GM23338 (cell line): ENCODE results near the gene STK16. TPM values are rescaled to one million over a fixed set of nuclear protein-coding genes. Genes with fewer than 3 reads are reported as not detected.

Source experiments
- ATAC-seq: fragments of 200-7000 bp; cut with Tn5 transposase; 3 replicates; pipeline ENCODE4 v1.9.1; 2020
- DNase-seq: peaks from one replicate; pipeline ENCODE4 v3.0.0-alpha.2; 2015; ENCODE audit warnings: low spot score
- H2AFZ ChIP-seq: fragments of 200-600 bp; sonication (generic); 2 replicates; pipeline ENCODE4 v1.8.0; 2016; ENCODE audit warnings: antibody characterized with exemption, mild to moderate bottlenecking, moderate library complexity
- H3F3A ChIP-seq: fragments of 200-600 bp; sonication (generic); replicated peaks from 2 replicates; pipeline ENCODE4 v1.8.0; 2017; ENCODE audit warnings: antibody characterized with exemption, mixed run types, low read depth
- H3K27ac ChIP-seq: fragments of 200-600 bp; sonication (generic); 2 replicates; pipeline ENCODE4 v1.6.1; 2016; ENCODE audit warnings: low read depth
- H3K27me3 ChIP-seq: fragments of 200-600 bp; sonication (generic); 2 replicates; pipeline ENCODE4 v1.8.0; 2016; ENCODE audit warnings: mild to moderate bottlenecking, mixed run types, moderate library complexity; ENCODE audit not compliant: insufficient read depth
- H3K36me3 ChIP-seq: fragments of 200-600 bp; sonication (generic); 2 replicates; pipeline ENCODE4 v1.8.0; 2016; ENCODE audit warnings: mild to moderate bottlenecking; ENCODE audit not compliant: insufficient read depth
- H3K4me1 ChIP-seq: fragments of 200-600 bp; sonication (generic); 2 replicates; pipeline ENCODE4 v1.8.0; 2016; ENCODE audit warnings: mild to moderate bottlenecking, moderate library complexity; ENCODE audit not compliant: insufficient read depth
- H3K4me2 ChIP-seq: fragments of 200-600 bp; sonication (generic); 2 replicates; pipeline ENCODE4 v1.7.1; 2017; ENCODE audit warnings: mixed run types
- H3K4me3 ChIP-seq: fragments of 200-600 bp; sonication (generic); 2 replicates; pipeline ENCODE4 v1.6.1; 2016; ENCODE audit warnings: mixed run types
- H3K79me2 ChIP-seq: fragments of 200-600 bp; sonication (generic); replicated peaks from 2 replicates; pipeline ENCODE4 v1.8.0; 2017; ENCODE audit warnings: mild to moderate bottlenecking; ENCODE audit not compliant: insufficient read depth
- H3K9me2 ChIP-seq: fragments of 200-600 bp; sonication (generic); 2 replicates; pipeline ENCODE4 v1.8.0; 2017; ENCODE audit not compliant: insufficient read depth
- H4K20me1 ChIP-seq: fragments of 200-600 bp; sonication (generic); replicated peaks from 2 replicates; pipeline ENCODE4 v1.8.0; 2017; ENCODE audit warnings: mild to moderate bottlenecking; ENCODE audit not compliant: insufficient read depth
- H3K27ac Mint-ChIP-seq: 2 replicates; pipeline ENCODE4 v1.8.0; 2020; ENCODE audit warnings: inconsistent platforms, mild to moderate bottlenecking, moderate library complexity, mixed read lengths
- H3K27me3 Mint-ChIP-seq: 3 replicates; pipeline ENCODE4 v1.8.0; 2022; ENCODE audit warnings: low read depth, mild to moderate bottlenecking, moderate library complexity, mixed read lengths, inconsistent platforms; ENCODE audit not compliant: insufficient read depth, poor library complexity
- H3K36me3 Mint-ChIP-seq: 3 replicates; pipeline ENCODE4 v1.8.0; 2021; ENCODE audit warnings: low read depth, mild to moderate bottlenecking, inconsistent platforms, moderate library complexity, mixed read lengths
- H3K4me1 Mint-ChIP-seq: 3 replicates; pipeline ENCODE4 v1.8.0; 2020; ENCODE audit warnings: mild to moderate bottlenecking, inconsistent platforms, mixed read lengths
- H3K4me3 Mint-ChIP-seq: 3 replicates; pipeline ENCODE4 v1.8.0; 2021; ENCODE audit warnings: moderate library complexity, mild to moderate bottlenecking, inconsistent platforms, mixed read lengths
- H3K9me3 Mint-ChIP-seq: 3 replicates; pipeline ENCODE4 v1.8.0; 2020; ENCODE audit warnings: moderate library complexity, mild to moderate bottlenecking, inconsistent platforms, mixed read lengths
- EZH2 ChIP-seq: fragments of 200-600 bp; sonication (generic); IDR thresholded peaks from one replicate; pipeline ENCODE4 v1.8.0; 2017; ENCODE audit warnings: antibody characterized with exemption, mild to moderate bottlenecking, low read depth; ENCODE audit not compliant: unreplicated experiment
- NANOG ChIP-seq: IDR thresholded peaks from 2 replicates; pipeline ENCODE4 v1.6.1; 2016; ENCODE audit warnings: antibody characterized with exemption, borderline replicate concordance
- REST ChIP-seq: IDR thresholded peaks from one replicate; pipeline ENCODE4 v1.6.1; 2018; ENCODE audit warnings: antibody characterized with exemption; ENCODE audit not compliant: unreplicated experiment
- ZNF114 ChIP-seq: fragments of 250-450 bp; sonication (Bioruptor Pico); IDR thresholded peaks from 2 replicates; pipeline ENCODE4 v1.5.0; 2020; ENCODE audit warnings: mild to moderate bottlenecking, moderate library complexity
- ZNF331 ChIP-seq: fragments of 250-450 bp; sonication (Bioruptor Pico); IDR thresholded peaks from 2 replicates; pipeline ENCODE4 v1.5.0; 2020; ENCODE audit warnings: low read depth, mild to moderate bottlenecking, moderate library complexity
- polyA plus RNA-seq: library from polyadenylated mRNA; unstranded; fragments of >200 nt; fragmentation: Nextera tagmentation; extraction: Ambion mirVana; gene quantifications from 2 replicates; pipeline ENCODE4 v1.2.1, GENCODE V29; 2016
- total RNA-seq: library from RNA; depleted of rRNA; stranded (reverse); fragments of >200 nt; shearing (Covaris generic); gene quantifications from 2 replicates; pipeline ENCODE4 v1.2.3, GENCODE V29; 2014
- TF ChIP-seq, protein P1 (sequence below): fragments of 250-450 bp; sonication (Bioruptor Pico); IDR thresholded peaks from 2 replicates; pipeline ENCODE4 v1.5.0; 2020; ENCODE audit warnings: mild to moderate bottlenecking, moderate library complexity

The STK16 gene
- total and polyA plus RNA-seq, 2 experiments from 2014 or later = 3.1 to 17.0 TPM

DNA sequence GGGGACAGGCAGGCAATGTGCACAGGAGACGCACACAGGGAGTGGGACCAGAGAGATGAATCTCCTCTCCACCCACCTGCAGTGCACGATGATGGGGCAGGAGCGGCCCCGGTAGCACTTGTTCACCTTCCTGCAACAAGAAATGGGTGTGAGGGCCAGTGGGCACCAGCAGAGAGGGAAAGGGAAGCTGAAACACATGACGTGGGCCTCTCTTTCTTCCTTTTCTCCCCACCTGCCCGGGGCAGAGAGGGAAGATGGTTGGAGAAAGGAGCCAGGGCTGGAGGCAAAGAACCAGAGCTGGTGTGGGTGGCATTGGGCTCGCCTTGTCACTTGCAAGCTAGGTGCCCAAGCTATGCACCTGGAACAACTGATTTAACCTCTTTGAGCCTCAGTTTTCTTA is 46.1 kb downstream of the STK16 start (continued):
- TF ChIP-seq REST = no peak
- no peak for TF ChIP-seq EZH2
- no peak for TF ChIP-seq ZNF331
- TF ChIP-seq NANOG = no peak

- no peak for ATAC-seq
Observed at GRCh38 chr2:219291910-219292490, 46.7 kb downstream of the STK16 start.

More at GRCh38 chr2:219291910-219292490, 46.7 kb downstream of the STK16 start:
- Histone ChIP-seq H2AFZ (no peak overlapping the region), H3F3A (peaks cover 5% of the 10 kb centered on the region; the same call in 1 of the 2 replicates), H3K79me2 (no peaks in the 10 kb centered on the region), H3K4me2 (no peak overlapping the region), H3K27me3 (peaks cover 19% of the 10 kb centered on the region), H3K4me1 (peaks cover 3% of the 10 kb centered on the region; the same call in 1 of the 2 replicates), H4K20me1 (no peaks in the 10 kb centered on the region; the same call in 1 of the 2 replicates), H3K9me2 (no peaks in the 10 kb centered on the region), H3K27ac (no peak overlapping the region), H3K4me3 (no peak overlapping the region), H3K36me3 (no peaks in the 10 kb centered on the region)
- peaks cover 27% of the 10 kb centered on the region for H3K27me3 Mint-ChIP-seq
- no peak for DNase-seq
- no peak overlapping the region for H3K27ac Mint-ChIP-seq
- no peaks in the 10 kb centered on the region; the same call in 1 of the 3 replicates for H3K9me3 Mint-ChIP-seq
- TF ChIP-seq REST (no peak), NANOG (no peak), ZNF114 (no peak)
- TF ChIP-seq, protein P1, sequence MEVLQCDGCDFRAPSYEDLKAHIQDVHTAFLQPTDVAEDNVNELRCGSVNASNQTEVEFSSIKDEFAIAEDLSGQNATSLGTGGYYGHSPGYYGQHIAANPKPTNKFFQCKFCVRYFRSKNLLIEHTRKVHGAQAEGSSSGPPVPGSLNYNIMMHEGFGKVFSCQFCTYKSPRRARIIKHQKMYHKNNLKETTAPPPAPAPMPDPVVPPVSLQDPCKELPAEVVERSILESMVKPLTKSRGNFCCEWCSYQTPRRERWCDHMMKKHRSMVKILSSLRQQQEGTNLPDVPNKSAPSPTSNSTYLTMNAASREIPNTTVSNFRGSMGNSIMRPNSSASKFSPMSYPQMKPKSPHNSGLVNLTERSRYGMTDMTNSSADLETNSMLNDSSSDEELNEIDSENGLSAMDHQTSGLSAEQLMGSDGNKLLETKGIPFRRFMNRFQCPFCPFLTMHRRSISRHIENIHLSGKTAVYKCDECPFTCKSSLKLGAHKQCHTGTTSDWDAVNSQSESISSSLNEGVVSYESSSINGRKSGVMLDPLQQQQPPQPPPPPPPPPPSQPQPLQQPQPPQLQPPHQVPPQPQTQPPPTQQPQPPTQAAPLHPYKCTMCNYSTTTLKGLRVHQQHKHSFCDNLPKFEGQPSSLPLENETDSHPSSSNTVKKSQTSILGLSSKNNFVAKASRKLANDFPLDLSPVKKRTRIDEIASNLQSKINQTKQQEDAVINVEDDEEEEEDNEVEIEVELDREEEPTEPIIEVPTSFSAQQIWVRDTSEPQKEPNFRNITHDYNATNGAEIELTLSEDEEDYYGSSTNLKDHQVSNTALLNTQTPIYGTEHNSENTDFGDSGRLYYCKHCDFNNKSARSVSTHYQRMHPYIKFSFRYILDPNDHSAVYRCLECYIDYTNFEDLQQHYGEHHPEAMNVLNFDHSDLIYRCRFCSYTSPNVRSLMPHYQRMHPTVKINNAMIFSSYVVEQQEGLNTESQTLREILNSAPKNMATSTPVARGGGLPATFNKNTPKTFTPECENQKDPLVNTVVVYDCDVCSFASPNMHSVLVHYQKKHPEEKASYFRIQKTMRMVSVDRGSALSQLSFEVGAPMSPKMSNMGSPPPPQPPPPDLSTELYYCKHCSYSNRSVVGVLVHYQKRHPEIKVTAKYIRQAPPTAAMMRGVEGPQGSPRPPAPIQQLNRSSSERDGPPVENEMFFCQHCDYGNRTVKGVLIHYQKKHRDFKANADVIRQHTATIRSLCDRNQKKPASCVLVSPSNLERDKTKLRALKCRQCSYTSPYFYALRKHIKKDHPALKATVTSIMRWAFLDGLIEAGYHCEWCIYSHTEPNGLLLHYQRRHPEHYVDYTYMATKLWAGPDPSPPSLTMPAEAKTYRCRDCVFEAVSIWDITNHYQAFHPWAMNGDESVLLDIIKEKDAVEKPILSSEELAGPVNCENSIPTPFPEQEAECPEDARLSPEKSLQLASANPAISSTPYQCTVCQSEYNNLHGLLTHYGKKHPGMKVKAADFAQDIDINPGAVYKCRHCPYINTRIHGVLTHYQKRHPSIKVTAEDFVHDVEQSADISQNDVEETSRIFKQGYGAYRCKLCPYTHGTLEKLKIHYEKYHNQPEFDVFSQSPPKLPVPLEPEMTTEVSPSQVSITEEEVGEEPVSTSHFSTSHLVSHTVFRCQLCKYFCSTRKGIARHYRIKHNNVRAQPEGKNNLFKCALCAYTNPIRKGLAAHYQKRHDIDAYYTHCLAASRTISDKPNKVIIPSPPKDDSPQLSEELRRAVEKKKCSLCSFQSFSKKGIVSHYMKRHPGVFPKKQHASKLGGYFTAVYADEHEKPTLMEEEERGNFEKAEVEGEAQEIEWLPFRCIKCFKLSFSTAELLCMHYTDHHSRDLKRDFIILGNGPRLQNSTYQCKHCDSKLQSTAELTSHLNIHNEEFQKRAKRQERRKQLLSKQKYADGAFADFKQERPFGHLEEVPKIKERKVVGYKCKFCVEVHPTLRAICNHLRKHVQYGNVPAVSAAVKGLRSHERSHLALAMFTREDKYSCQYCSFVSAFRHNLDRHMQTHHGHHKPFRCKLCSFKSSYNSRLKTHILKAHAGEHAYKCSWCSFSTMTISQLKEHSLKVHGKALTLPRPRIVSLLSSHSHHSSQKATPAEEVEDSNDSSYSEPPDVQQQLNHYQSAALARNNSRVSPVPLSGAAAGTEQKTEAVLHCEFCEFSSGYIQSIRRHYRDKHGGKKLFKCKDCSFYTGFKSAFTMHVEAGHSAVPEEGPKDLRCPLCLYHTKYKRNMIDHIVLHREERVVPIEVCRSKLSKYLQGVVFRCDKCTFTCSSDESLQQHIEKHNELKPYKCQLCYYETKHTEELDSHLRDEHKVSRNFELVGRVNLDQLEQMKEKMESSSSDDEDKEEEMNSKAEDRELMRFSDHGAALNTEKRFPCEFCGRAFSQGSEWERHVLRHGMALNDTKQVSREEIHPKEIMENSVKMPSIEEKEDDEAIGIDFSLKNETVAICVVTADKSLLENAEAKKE (CRISPR knock-in tag) = no peak
- no peaks in the 10 kb centered on the region; the same call in 2 of the 3 replicates for H3K36me3 Mint-ChIP-seq
- peaks cover 3% of the 10 kb centered on the region; the same call in 1 of the 3 replicates for H3K4me1 Mint-ChIP-seq
- no peak overlapping the region for H3K4me3 Mint-ChIP-seq
